Effector CD4-positive, alpha-beta T cell (primary cell): Measurements from ENCODE around the gene PACS2.
"Not testable (repeated sequence)": the region's sequence is repeated elsewhere in the genome, so short reads cannot be mapped to it uniquely, and the experiment has no call there.

Experiments
- DNase-seq: peaks from one replicate; pipeline ENCODE4 v3.0.0-alpha.2; 2020

PACS2 gene

DNA sequence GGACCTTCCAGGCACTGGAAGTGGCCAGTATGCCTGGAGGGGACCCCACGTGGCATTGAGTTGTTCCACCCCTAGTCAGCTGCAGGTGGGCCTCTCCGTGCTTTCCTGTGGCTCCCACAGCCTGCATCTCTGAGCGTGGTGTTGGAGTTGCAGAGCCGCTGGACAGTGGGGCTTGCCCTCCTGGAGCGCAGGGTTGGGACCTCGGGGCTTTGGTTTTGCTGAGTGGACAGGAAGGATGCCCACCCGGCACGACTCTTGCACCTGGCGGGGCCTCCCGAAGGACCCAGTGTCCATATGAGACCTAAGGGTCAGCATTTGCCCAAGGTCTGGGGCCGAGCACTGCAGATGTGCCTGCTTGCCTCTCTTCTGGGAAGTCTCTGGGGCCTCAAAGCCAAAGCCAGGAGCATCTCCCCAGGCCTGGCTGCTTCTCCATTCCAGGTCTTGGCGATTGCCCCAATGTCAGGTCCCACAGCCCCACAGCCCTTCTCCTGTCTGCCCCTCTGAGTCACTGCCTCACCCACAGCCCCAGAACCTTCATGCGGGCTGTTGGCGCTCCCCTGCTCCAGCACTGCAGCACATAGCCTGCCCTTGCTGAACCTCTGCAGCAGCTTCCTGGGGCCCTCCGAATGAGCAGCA is 1.5 kb downstream of the PACS2 start:
- DNase-seq = no peak

DNA sequence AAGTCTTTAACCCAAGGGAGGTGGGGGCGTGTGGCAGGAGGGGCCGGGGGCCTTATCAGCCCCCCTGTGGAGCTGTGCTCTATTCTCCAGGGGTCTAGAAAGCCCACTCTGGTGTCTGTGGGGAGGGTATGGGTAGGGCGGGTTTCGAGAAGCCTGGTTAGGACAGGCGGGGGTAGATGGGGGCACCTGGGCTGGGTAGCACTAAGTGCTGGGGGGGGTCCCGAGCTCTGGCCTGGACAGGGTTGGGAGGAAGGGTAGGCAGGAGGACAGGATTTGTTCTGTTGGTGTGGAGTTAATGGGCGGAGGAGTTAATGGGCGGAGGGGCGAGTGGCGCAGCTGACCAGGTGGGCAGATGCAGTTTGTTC is 2.0 kb downstream of the PACS2 start:
- no peak for DNase-seq

DNA sequence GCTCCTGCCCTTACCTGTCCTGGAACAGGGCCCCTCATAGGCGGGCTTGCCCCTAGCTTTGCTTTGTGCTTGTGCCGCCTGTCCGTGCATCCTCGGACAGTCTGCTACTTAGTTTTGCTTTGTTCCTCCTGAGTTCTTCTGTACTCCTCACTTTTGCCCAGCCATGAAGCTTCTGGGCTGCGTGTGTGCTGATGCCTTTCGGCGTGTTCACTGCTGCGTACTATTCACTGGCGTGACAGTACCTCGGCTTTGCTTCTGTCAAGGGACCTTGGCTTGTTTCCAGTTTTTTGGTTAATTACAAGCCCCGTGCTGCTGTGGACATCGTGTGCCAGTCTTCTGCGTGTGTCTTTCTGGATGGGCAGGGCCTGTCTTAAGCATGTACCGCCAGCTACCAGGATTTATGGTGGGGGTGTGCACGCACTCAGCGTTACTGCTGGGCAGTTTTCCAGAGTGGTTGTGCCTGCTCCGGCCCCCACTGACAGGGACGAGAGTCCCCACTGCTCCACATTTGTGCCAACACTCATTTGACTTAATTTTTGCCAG is 2.5 kb downstream of the PACS2 start:
- no peak for DNase-seq

DNA sequence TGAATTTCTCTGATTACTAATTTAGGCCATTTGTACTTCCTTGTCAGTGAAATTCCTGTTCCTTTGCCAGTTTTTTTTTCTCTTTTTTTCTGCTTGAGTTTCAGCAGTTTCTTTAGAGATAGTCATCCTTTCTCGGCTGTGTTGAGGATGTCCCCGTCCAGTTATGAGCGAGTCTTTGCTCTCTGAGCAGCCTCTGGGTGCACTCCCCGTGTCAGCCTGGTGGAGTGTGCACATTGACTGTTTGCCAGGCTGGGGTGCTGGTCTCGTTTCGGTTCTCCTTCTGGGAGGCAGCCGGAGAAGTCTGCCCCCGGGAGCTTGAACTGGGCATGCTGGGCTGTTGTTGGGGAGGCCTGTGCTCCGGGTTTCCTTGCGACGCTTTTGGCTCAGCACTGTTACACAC is 3.0 kb downstream of the PACS2 start:
- no peak for DNase-seq

DNA sequence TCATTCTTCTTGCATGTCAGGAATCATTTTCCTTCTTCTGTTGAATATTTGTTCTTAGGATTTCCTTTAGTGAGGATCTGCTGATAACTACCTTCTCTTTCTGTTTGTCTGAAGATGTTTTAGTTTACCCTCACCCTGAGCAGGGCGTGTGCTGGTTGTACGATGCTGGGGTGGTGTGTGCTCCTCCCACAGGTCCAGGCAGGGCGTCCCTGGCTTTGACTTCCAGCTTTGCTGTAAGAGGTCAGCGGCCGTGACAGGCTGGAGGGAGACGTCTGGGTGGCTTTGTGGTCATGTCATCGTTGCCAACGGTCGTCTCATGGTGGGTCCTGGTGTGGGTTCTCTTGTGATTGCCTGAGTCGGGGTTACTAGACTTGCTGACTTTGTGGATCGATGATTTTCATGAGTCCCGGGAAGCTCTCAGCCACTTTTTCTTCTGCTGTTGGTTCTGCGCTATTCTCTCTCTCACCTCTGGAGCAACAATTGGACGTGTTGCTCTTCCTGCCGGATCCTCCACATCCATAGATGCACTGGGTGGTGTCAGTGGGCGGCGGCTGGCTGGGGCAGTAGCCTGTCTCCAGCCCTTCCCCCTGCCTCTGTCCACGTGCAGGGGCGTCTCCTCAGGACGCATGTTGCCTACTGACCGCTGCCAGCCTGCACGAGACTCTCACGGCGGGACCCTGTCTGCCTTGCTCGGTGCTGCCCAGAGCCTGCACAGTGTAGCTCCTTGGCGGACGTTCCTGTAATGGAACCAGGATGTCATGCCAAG is 8.4 kb downstream of the PACS2 start:
- no peak for DNase-seq

DNA sequence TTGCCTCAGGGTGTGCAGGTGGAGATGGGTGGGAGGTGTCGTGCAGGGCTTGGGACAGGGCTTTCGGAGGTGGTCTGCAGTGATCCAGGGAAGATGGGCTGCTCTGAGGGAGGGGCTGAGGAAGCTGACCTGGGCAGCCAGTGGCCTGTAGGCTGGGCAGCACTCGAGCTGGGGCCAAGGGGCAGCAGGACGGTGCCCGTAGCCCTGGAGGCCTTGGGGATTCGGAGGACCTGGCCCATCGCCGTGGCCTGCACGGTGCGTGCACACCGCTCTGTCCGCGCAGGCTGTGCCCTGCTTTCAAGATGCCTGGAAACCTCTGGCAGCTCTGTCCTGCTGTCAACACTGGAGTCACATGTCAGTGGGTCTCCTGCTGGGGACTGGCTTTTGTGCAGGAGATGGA is 9.1 kb downstream of the PACS2 start:
- DNase-seq = no peak

DNA sequence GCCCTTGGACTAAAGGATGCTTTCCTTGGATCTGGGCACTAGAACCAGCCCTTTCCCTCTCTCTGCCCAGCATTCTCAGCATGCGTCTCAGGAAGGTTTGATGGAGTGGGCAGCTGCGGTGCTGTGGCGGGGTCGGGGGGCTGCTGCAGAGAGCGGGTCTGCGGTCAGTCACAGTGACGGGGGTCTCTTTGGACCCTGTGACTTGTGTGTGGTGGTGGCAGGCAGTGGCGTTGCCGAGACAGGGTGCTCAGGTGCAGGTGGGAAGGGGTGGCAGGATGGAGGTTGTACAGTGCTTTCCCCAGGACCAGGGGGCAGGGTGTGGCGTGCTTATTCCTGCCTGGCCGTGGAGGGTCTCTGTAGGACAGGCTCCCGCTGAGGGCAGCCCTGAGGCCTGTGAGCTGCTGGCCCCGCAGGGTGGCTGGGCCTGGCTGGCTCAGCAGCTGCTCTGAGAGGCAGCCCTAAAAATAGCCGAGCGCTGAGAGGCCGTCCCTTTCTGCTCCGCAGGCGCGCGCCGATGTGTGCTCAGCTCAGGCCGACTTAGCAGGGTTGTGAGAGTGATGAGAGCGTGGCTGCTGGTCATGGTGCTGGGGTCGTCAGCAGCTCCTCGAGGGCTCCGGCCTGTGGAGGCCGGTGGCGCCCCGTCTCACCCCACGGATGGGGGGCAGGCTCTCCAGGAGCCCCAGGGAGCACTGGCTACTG is 9.7 kb downstream of the PACS2 start:
- no peak for DNase-seq

DNA sequence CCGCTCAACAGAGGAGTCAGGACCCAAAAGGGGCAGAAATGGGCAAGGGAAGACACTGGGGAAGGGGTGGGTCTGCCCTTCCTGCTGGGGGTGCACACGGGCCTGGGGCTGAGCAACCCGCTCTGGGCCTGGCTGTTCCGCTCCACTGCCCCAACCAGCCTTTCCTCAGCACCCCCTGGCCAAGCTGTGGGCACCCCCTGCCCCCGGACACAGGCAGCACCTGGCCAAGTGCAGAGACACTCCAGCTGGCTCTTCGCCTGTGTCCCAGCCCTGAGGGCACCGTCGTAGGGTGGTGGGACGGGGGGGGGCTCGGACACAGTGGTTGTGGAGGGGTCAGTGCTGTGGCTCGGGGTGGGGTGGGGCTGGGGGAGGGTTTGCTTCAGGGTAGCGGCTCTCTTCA is 10.3 kb downstream of the PACS2 start:
- DNase-seq = no peak

DNA sequence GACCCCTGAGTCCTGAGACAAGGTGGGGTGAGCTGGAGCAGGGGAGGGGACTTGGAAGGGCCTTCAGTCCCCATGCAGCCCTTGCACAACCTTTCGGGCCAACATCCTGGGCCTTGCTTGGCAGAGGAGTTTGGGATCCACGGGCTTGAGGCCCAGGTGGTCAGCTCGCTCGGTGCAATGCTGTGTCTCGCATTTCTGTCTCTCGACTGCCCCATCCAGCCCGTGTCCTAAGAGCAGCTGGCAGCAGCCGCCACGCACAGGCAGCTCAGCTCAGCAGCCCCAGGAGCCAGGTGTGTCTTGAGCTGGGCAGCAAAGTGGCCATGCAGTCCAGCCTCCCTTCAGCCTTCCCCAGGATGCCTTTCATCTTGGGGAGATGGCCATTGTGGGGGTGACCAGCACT is 10.8 kb downstream of the PACS2 start:
- no peak for DNase-seq

DNA sequence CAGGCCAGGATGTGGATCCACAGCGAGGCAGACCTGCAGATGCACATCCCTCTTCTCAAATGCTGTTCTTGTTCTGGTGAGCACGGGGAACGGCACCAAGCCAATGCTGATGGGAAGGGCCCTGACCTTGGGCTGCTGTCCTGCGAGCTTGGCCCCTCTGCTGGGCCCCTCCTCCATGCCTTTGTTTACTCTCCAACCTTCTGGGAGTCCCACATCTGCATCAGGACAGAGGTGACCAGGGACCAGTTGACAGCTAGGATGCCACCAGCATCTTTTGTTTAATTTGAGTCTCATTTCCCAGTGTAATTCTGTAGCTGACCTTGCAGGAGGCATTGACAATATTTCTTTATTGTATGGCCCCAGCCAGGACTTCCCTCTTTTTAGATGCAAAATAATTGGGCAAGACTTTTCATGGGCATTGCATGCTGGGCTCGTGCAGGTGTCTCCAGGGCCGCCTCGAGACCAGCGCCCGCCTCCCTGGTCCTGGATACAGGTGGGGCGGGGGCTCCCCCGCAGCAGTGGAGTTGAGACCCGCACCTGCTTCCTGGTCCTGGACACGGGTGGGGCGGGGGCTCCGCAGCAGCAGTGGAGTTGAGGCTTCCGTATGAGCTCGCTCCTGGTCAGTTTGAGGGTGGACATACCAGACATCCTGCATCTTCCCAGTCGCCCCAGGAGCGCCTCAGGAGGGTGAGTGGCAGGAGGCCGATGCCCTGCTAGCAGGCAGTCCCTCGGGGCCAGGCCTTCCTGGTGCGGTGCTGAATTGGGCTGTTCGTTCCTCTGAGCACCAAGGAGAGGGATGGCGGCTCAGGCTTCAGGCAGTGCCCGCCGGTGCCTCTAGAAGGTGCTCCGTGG is 11.4 kb downstream of the PACS2 start:
- DNase-seq = no peak

DNA sequence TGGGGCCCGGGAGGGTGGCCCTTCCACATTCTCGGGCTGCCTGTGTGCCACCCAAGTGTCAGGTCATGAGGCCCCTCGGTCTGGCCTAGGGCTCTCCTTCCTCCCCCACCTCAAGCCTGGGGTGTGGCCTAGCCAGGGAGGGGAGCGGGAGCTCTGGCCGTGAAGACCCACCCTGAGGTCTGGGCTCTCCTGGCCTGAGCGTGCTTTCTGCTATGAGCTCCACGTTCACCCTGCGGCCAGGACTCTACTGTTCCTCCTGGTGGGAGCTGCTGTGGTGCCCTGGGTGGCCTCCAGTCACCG is 12.0 kb downstream of the PACS2 start:
- no peak for DNase-seq

DNA sequence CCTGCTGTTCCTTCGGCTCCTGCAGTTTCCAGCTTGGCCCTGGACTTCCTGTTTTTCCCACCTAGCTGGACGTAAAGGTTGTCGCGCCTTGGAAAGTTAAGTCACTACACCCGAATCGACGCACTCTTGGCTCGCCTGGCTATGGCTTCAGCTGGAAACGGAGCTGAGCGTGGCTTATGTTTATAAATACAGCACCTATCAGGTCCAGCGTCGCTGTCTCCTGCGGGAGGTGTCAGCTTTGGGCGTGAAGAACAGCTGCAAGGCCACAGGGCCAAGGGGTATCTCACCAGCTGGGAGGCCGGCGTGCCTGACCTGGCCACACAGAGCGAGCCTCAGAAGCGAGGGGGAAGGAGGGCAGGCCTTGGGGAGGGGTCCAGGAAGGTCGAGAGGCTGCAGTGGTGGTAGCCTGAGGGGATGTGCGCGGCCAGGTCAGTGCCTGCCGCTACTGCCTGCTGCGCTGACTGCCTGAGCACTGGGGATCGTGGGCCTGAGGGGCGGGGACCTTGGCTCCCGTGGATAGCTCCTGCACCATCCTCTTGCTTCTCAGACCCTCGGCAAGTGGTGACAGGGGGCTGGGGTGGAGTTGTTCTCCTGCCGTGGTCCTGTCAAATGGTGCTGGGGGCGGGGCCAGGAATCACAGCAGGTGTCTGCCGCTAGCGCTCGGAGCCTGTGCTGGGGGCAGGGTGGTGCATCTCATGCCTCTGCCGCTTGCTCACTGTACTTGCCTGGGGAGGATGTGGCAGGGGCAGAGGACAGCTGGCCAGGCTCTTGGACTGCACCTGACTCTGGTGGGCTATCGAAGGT is 12.5 kb downstream of the PACS2 start:
- no peak for DNase-seq

DNA sequence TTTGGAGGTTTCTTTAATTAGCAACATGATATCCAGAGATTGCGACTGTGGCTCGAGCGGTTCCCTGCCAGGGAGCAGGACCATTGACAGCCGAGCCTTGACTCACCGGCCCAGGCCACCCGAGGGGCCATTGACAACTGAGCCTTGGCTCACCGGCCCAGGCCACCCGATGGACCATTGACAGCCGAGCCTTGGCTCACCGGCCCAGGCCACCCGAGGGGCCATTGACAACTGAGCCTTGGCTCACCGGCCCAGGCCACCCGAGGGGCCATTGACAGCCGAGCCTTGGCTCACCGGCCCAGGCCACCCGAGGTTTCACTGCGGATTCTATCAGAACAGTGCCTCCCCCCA is 13.1 kb downstream of the PACS2 start:
- not testable (repeated sequence) for DNase-seq

DNA sequence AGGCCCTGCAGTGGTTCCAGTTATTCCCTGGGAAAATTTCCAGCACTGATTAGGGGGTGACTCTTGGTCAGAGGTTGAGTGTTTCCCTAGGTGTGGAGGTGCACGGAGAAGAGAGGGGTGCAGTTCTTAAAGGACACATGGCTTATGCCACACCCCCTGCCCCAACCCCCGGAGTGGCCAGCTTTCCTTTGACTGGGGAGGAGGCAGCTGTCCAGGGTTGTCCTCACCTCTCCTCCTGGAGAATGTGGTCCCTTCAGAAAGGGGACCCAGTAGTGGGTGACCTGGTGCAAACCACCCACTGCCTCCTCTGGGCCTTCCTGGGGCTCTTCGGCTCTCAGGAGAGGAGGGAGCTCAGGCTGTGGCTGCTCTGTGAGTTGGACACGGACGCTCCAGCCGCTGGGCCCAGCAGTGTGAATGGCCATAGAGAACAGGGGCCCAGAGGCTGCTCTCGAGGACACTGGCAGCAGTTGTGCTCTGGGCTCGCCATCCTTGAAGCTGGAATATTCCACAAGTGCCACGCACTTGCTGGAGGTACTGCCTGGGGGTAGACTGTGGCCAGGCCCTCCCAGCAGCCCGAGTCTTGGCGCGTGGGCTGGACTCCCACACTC is 13.6 kb downstream of the PACS2 start:
- DNase-seq = no peak

DNA sequence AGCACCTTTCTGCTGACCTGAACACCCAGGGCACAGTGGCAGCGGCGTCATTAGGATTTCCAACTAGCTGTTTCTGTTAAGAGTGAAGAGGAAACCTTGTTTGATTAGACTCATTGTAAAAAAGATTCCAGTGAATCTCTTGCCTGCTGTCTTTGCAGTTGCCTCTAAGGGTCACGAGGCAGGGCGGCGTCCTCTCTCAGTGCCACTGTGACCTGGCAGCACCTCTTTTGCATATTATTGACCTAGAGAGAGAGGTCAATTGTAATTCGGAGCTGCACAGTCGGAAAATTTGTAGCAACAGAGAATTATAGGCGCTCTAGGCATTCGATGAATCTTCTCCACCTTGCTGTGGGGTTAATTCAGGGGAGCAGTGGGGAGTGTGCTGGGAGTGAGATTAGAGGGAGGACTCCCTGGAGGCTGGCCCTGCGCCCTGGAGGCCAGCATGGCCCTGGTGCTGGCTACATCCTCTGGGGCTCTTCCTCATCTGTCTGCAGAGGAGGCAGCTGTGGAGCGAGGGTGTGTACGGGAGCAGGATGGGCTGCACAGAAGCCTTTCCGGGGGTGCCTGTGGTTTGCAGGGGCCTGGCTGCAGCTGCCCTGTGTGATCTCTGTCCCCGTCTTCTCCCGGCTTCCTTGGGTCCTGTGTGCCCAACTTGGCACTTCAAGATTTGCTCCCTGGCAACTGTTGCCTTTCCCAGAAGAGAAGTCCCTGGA is 14.3 kb downstream of the PACS2 start:
- no peak for DNase-seq

DNA sequence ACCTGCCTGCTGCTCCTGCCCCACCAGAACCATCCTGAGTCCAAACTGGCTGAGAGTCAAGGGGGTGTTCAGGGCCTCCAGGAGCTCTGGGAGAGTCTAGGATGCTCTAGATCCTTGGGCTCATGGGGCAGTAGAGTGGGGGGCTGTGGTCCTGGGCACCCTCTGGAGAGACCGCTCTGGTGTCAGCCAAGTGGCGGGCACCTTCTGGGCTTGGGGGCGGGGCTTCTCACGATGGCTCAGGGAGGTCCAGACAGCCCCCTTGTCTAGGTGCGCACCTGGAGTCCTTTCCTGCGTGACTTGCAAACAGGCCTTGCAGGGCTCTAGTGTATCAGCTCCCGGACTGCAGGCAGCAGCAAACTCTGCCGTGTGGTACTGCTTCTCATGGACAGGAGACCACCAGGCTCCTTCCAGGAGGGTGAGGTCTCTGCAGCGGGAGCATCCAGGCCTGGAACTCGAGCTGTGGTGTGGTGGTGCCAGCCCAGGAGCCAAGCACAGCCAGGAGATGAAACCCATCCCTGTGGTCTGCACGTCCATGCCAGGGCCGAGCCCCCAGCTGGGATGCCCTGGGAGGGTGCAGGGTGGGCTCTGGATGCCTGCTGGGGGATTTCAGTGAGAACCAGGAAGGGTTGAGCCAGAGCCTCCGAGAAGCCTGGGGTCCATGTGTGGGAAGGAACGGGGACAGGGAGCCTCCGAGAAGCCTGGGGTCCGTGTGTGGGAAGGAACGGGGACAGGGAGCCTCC is 15.0 kb downstream of the PACS2 start:
- DNase-seq = no peak

DNA sequence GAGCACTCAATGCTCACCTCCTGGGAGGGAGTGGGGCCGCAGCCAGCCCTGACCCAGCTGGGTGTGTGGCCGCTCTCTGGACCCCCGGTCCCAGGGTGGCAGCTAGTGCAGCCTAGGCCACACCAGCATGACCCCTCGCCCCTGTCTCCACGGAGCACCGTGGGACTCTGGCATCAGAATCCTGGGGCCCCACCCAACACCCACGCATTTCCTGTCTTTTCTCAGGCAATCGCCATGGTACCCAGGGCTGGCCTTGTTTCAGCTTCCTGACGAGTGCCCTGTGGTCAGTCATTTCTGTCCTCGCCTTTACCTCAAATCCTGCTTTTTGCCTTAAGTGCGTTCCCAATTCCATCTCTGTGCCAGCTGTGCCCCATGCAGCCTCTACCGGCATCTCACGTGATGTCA is 15.9 kb downstream of the PACS2 start:
- DNase-seq = no peak

DNA sequence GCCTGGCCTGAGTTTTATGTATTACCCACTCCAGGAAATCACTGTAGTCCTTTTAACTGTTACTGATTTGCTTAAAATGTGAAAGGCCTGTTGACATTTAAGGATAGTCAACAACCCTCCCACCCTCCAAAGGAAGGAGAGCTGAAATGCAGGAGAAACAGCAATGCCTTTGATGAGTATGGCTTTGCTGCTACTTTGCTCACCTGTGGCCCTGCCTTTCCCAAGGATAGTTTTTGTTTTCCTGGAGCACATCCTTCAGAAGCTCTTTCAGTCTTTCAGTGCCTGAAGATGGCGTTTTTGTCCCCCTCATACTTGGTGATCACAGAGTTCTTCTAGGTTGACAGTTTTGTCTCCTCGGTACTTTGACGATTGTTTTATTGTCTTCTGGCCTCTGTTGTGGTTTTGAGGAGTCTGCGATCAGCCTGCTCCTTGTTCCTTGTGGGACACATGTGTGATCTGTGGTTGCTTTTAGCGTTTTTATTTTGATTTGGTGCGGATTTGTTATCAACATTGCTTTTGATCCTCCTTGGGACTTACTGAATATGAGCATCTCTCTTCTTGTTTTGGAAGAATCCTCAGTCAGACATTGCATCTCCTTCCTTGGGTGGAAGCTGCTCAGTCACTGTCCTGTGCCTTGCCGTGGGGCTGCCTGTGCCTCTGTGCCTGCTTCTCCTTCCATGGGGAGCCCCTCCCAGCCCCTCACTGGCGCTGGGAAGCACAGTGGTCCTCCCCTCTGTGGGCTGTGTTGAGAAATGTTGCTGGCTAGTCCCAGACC is 17.2 kb downstream of the PACS2 start:
- DNase-seq = no peak

DNA sequence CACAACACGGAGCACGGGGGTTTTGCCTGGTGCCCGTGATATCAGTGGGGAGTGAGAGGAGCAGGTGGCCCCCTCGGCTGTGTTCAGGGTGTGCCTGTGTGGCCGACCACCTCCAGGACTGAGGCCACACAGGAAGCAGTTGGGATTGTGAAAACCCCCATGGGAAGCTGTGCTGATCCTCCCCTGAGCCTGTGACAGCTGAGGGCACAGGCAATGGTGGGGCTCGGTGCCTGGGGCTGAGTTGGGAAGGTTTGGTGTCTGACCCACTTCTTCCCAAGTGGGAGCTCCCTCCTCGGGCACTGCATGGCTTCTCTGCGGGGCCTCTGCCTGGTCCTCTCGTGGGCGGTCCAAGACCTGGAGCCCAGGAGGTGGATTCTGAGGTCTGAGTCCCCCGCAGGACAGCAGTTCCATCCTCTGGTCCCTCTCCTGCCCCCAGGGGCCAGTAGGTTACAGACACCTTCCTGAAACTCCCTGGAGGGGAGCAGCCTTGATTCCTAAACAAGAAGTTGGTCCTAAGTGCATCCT is 17.9 kb downstream of the PACS2 start:
- no peak for DNase-seq
